ENCODE results near the gene CSMD2. TPM values are rescaled to one million over a fixed set of nuclear protein-coding genes. Genes with fewer than 3 reads are reported as not detected.

CSMD2 gene
- total and polyA plus RNA-seq, 7 donors: under 0.01 to 0.83 (median 0.16) TPM

DNA sequence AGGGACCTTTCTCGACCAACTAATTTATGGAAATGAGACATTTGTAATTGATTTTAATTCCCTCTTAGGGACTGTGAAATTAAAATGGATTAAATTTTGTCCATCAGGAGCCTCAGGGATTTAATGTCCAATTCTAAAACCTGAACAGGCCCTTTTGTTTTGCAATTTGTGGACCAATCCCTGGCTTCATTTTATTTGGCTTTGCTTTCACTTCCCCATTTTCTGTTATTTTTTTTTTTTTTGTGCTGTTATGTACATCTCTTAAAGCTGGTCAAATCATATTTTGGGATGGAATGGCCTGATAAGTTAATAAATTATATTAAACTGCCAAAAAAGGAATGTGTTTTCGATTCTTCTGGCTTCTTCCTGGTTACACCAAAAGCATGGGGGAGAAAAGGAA lies 663.7 kb downstream of the CSMD2 start:
- H3K27ac ChIP-seq: no peak overlapping the region
- intact Hi-C loops (cut with DNase I): no loop called here
- H3K4me3 ChIP-seq: no peak overlapping the region
- no peaks in the 10 kb centered on the region for H3K4me1 ChIP-seq
- 82 to 87% methylated on average over 2 of the region's 2 CpGs for WGBS, 2 donors
- DNase-seq: no peak
- peaks cover 5 to 9% (median 6%) of the 10 kb centered on the region in 4 donors for H3K9me3 ChIP-seq
- peaks cover 0 to 6% (median 3%) of the 10 kb centered on the region in 4 donors for H3K36me3 ChIP-seq
- H3K27me3 ChIP-seq: no peaks in the 10 kb centered on the region
- TF ChIP-seq POLR2AphosphoS5 (IDR thresholded peaks at IDR 0.05): no peak
- no peak for TF ChIP-seq EP300 (IDR thresholded peaks at IDR 0.05)
- TF ChIP-seq POLR2A (IDR thresholded peaks at IDR 0.05): no peak
- TF ChIP-seq CTCF (IDR thresholded peaks at IDR 0.05): no peak

GRCh38 chr1:33500547-33500946 lies 664.5 kb downstream of the CSMD2 start:
- Histone ChIP-seq H3K27me3 (no peaks in the 10 kb centered on the region), H3K4me1 (no peaks in the 10 kb centered on the region), H3K9me3 (peaks cover 6 to 14% (median 13%) of the 10 kb centered on the region in 4 donors), H3K36me3 (peaks cover 0 to 9% (median 6%) of the 10 kb centered on the region in 4 donors), H3K4me3 (no peak overlapping the region), H3K27ac (no peak overlapping the region)
- 70 to 74% methylated on average over 4 of the region's 4 CpGs for WGBS, 2 donors
- no peak for DNase-seq
- no peak for TF ChIP-seq EP300 (IDR thresholded peaks at IDR 0.05)
- no peak for TF ChIP-seq CTCF (IDR thresholded peaks at IDR 0.05)
- no peak for TF ChIP-seq POLR2AphosphoS5 (IDR thresholded peaks at IDR 0.05)
- TF ChIP-seq POLR2A (IDR thresholded peaks at IDR 0.05): no peak
- intact Hi-C loops (cut with DNase I): no loop called here

DNA sequence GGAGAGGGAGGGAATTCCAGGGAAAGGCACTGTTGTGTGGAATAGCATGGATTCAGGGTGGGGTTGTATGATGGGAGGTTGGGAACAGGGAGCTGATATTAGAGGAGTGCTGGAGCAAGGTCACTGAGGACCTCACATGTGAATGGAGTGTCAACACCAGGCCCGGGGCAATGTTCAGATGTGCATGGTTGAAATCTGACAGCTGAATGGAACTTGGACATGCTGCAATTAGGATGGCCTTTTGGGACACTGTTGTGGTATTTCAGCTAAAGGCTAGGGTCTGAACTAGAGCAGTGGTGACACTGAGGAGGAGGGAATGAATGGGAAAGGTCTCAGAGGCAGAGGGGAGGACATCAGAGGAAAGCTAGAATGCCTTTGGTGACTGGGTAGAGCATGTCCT lies 667.6 kb downstream of the CSMD2 start:
- H3K27ac ChIP-seq: no peak overlapping the region
- no peaks in the 10 kb centered on the region for H3K27me3 ChIP-seq
- H3K9me3 ChIP-seq: peaks cover 26 to 38% (median 28%) of the 10 kb centered on the region in 4 donors
- WGBS, 2 donors: 95 to 99% methylated on average over 1 of the region's 1 CpG
- intact Hi-C loops (cut with DNase I): no loop called here
- DNase-seq: no peak
- peaks cover 18 to 40% (median 34%) of the 10 kb centered on the region in 4 donors for H3K36me3 ChIP-seq
- TF ChIP-seq CTCF (IDR thresholded peaks at IDR 0.05) (no peak), POLR2AphosphoS5 (IDR thresholded peaks at IDR 0.05) (no peak), POLR2A (IDR thresholded peaks at IDR 0.05) (no peak), EP300 (IDR thresholded peaks at IDR 0.05) (no peak)
- H3K4me3 ChIP-seq: no peak overlapping the region
- no peaks in the 10 kb centered on the region for H3K4me1 ChIP-seq

GRCh38 chr1:33494929-33495328 lies 670.1 kb downstream of the CSMD2 start:
- 96 to 98% methylated on average over 9 of the region's 9 CpGs for WGBS, 2 donors
- intact Hi-C loops (cut with DNase I): no loop called here

GRCh38 chr1:33488624-33489023 lies 676.4 kb downstream of the CSMD2 start:
- TF ChIP-seq POLR2AphosphoS5 (IDR thresholded peaks at IDR 0.05) (no peak), EP300 (IDR thresholded peaks at IDR 0.05) (no peak), CTCF (IDR thresholded peaks at IDR 0.05) (no peak), POLR2A (IDR thresholded peaks at IDR 0.05) (no peak)
- no peaks in the 10 kb centered on the region for H3K4me1 ChIP-seq
- H3K4me3 ChIP-seq: no peak overlapping the region
- intact Hi-C loops (cut with DNase I): loop anchor here (10.0 kb wide), 1 partner anchor 1974 kb away; no protein-coding TSS in a partner anchor
- H3K27ac ChIP-seq: no peak overlapping the region
- peaks cover 30 to 82% (median 59%) of the 10 kb centered on the region in 4 donors for H3K36me3 ChIP-seq
- peaks cover 0 to 7% (median 4%) of the 10 kb centered on the region in 4 donors for H3K9me3 ChIP-seq
- H3K27me3 ChIP-seq: no peaks in the 10 kb centered on the region
- DNase-seq: no peak
- 95% methylated on average over 2 of the region's 2 CpGs for WGBS, 2 donors

More at GRCh38 chr1:33494929-33495328, 670.1 kb downstream of the CSMD2 start:
- no peak overlapping the region for H3K4me3 ChIP-seq
- H3K4me1 ChIP-seq: no peaks in the 10 kb centered on the region
- H3K27ac ChIP-seq: no peak overlapping the region
- no peak for TF ChIP-seq POLR2AphosphoS5 (IDR thresholded peaks at IDR 0.05)
- H3K36me3 ChIP-seq: peaks cover 33 to 65% (median 56%) of the 10 kb centered on the region in 4 donors
- peaks cover 26 to 38% (median 28%) of the 10 kb centered on the region in 4 donors for H3K9me3 ChIP-seq
- DNase-seq: no peak
- no peaks in the 10 kb centered on the region for H3K27me3 ChIP-seq

All from sigmoid colon (tissue), 7 donors.